Mesendoderm (in vitro differentiated cells): ENCODE measurements around the gene HDHD2.
A peak's percentile ranks its signal among the peaks of the same experiment; 100 is the strongest.
"Not testable (repeated sequence)": the region's sequence is repeated elsewhere in the genome, so short reads cannot be mapped to it uniquely, and the experiment has no call there.

Experiments used
- DNase-seq: peaks from one replicate; pipeline ENCODE4 v3.0.0; 2013
- H2AK5ac ChIP-seq: 2 replicates; pipeline ENCODE4 v1.6.1; 2013; ENCODE audit warnings: low read length, inconsistent platforms
- H2BK120ac ChIP-seq: 2 replicates; pipeline ENCODE4 v1.6.1; 2013; ENCODE audit warnings: low read depth, mild to moderate bottlenecking, low read length, moderate library complexity, mixed read lengths
- H2BK15ac ChIP-seq: replicated peaks from 2 replicates; pipeline ENCODE4 v1.6.1; 2013; ENCODE audit warnings: low read depth, mild to moderate bottlenecking, moderate library complexity
- H2BK5ac ChIP-seq: 2 replicates; pipeline ENCODE4 v1.6.1; 2013; ENCODE audit warnings: low read length, inconsistent platforms
- H3K18ac ChIP-seq: 2 replicates; pipeline ENCODE4 v1.6.1; 2013; ENCODE audit warnings: mild to moderate bottlenecking, low read length, mixed read lengths
- H3K23ac ChIP-seq: one replicate; pipeline ENCODE4 v1.6.1; 2013; ENCODE audit warnings: low read length
- H3K27ac ChIP-seq: 2 replicates; pipeline ENCODE4 v1.5.1; 2013; ENCODE audit warnings: low read depth, mild to moderate bottlenecking, inconsistent platforms, low read length, moderate library complexity
- H3K27me3 ChIP-seq: 2 replicates; pipeline ENCODE4 v1.6.1; 2013; ENCODE audit warnings: low read length, control low read depth, mild to moderate bottlenecking, inconsistent platforms; ENCODE audit not compliant: insufficient read depth, poor library complexity
- H3K36me3 ChIP-seq: 2 replicates; pipeline ENCODE4 v1.6.1; 2013; ENCODE audit warnings: low read length, inconsistent platforms; ENCODE audit not compliant: control insufficient read depth, insufficient read depth
- H3K4ac ChIP-seq: one replicate; pipeline ENCODE4 v1.6.1; 2013; ENCODE audit warnings: low read depth, mild to moderate bottlenecking, low read length, moderate library complexity
- H3K4me1 ChIP-seq: 2 replicates; pipeline ENCODE4 v1.6.1; 2013; ENCODE audit warnings: low read depth, low read length, inconsistent platforms; ENCODE audit not compliant: control insufficient read depth
- H3K4me2 ChIP-seq: 2 replicates; pipeline ENCODE4 v1.6.1; 2013; ENCODE audit warnings: low read length
- H3K4me3 ChIP-seq: 2 replicates; pipeline ENCODE4 v1.5.1; 2013; ENCODE audit warnings: mild to moderate bottlenecking, low read length
- H3K56ac ChIP-seq: one replicate; pipeline ENCODE4 v1.6.1; 2013; ENCODE audit warnings: low read length
- H3K79me1 ChIP-seq: 2 replicates; pipeline ENCODE4 v1.6.1; 2013; ENCODE audit warnings: low read length, inconsistent platforms
- H3K79me2 ChIP-seq: 2 replicates; pipeline ENCODE4 v1.6.1; 2013; ENCODE audit warnings: mild to moderate bottlenecking, low read length; ENCODE audit not compliant: control insufficient read depth, insufficient read depth
- H3K9ac ChIP-seq: 2 replicates; pipeline ENCODE4 v1.6.1; 2013; ENCODE audit warnings: low read length, inconsistent platforms
- H4K5ac ChIP-seq: one replicate; pipeline ENCODE4 v1.6.1; 2013; ENCODE audit warnings: low read length
- H4K8ac ChIP-seq: one replicate; pipeline ENCODE4 v1.6.1; 2013; ENCODE audit warnings: low read depth, mild to moderate bottlenecking, control low read depth, low read length, moderate library complexity
- WGBS: extraction: QIAGEN DNeasy Blood & Tissue Kit; methylation state at CpG from one replicate; pipeline ENCODE4 v1.1.7; 2013; ENCODE audit warnings: low lambda C conversion rate, missing lambda C conversion rate; ENCODE audit not compliant: insufficient coverage; ENCODE audit errors: extremely low coverage; 5-methylcytosine and 5-hydroxymethylcytosine counted together

The HDHD2 gene

DNA sequence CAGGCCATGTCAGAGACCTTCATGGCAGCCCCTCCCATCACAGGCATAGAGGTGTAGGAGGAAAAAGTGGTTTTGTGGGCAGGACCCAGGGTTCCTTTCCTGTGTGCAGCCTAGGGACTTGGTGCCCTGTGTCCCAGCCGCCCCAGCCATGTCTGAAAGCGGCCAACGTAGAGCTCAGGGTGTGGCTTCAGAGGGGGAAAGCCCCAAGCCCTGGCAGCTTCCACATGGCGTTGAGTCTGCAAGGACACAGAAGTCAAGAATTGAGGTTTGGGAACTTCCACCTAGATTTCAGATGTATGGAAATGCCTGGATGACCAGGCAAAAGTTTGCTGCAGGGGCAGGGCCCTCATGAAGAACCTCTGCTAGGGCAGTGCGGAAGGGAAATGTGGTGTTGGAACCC lies 31.9 kb upstream of the HDHD2 start:
- not testable (repeated sequence) for H3K27me3 ChIP-seq, DNase-seq, H2BK15ac ChIP-seq, H3K79me2 ChIP-seq, H3K9ac ChIP-seq, H3K4ac ChIP-seq, H3K4me3 ChIP-seq, H2BK5ac ChIP-seq, H3K27ac ChIP-seq, H2AK5ac ChIP-seq, H3K79me1 ChIP-seq, H3K23ac ChIP-seq, H3K18ac ChIP-seq, H3K4me1 ChIP-seq, H3K56ac ChIP-seq, H4K5ac ChIP-seq, H3K4me2 ChIP-seq, H4K8ac ChIP-seq, H2BK120ac ChIP-seq, H3K36me3 ChIP-seq
- no CpG with 5 or more reads among the region's 5 CpGs for WGBS

GRCh38 chr18:47180765-47181164 lies 30.5 kb upstream of the HDHD2 start:
- Histone ChIP-seq H3K23ac (no peak overlapping the region), H3K4me1 (no peaks in the 10 kb centered on the region), H3K4ac (no peak overlapping the region), H2BK120ac (no peak overlapping the region), H3K27me3 (no peaks in the 10 kb centered on the region), H3K27ac (no peak overlapping the region), H2BK15ac (no peak overlapping the region), H3K36me3 (no peaks in the 10 kb centered on the region), H3K18ac (no peak overlapping the region), H4K8ac (no peak overlapping the region), H3K4me2 (no peak overlapping the region), H3K9ac (no peak overlapping the region), H3K4me3 (no peak overlapping the region), H2AK5ac (no peak overlapping the region), H3K56ac (no peak overlapping the region), H4K5ac (no peak overlapping the region), H2BK5ac (no peak overlapping the region), H3K79me2 (no peaks in the 10 kb centered on the region), H3K79me1 (no peaks in the 10 kb centered on the region)
- no peak for DNase-seq
- no CpG with 5 or more reads among the region's 3 CpGs for WGBS

- Histone ChIP-seq H3K79me1 (peaks cover 4% of the 10 kb centered on the region), H3K36me3 (no peaks in the 10 kb centered on the region), H3K27me3 (no peaks in the 10 kb centered on the region), H3K56ac (no peak overlapping the region), H3K4me3 (no peak overlapping the region), H2BK5ac (no peak overlapping the region), H3K23ac (no peak overlapping the region), H3K4me1 (peaks cover 2% of the 10 kb centered on the region), H4K8ac (no peak overlapping the region), H3K18ac (no peak overlapping the region), H3K4me2 (no peak overlapping the region), H2AK5ac (no peak overlapping the region), H2BK120ac (no peak overlapping the region), H3K79me2 (peaks cover 7% of the 10 kb centered on the region), H3K27ac (no peak overlapping the region), H4K5ac (no peak overlapping the region), H3K4ac (no peak overlapping the region), H3K9ac (no peak overlapping the region), H2BK15ac (no peak overlapping the region)
- no CpG with 5 or more reads among the region's 4 CpGs for WGBS
- DNase-seq = no peak
Observed at GRCh38 chr18:47179520-47179919, 29.2 kb upstream of the HDHD2 start.

- Histone ChIP-seq H3K4me3 (peak within 1 kb of the TSS; percentile 50), H3K23ac (no peak within 1 kb of the TSS)
- no CpG with 5 or more reads among the region's 48 CpGs for WGBS
Observed at GRCh38 chr18:47175898-47176575, 25.7 kb upstream of the HDHD2 start, which contains the start of gene IER3IP1. TSS of gene IER3IP1 (minus strand) at chr18:47176364. CDS start at chr18:47176277, 87 bp downstream.

GRCh38 chr18:47175283-47175897 lies 25.1 kb upstream of the HDHD2 start:
- no peak for DNase-seq
- H3K4me1 ChIP-seq = peaks cover 3% of the 10 kb centered on the region
- peak overlapping the region; percentile 50 for H3K4me3 ChIP-seq
- H3K79me2 ChIP-seq = peaks cover 25% of the 10 kb centered on the region
- H4K5ac ChIP-seq = no peak overlapping the region
- H4K8ac ChIP-seq = no peak overlapping the region
- peaks cover 16% of the 10 kb centered on the region for H3K79me1 ChIP-seq
- peak overlapping the region; percentile 91 for H3K56ac ChIP-seq
- H2BK15ac ChIP-seq = no peak overlapping the region
- peak overlapping the region; percentile 39 for H3K27ac ChIP-seq
- no peaks in the 10 kb centered on the region for H3K36me3 ChIP-seq
- peak overlapping the region; percentile 77 for H3K9ac ChIP-seq
- no peaks in the 10 kb centered on the region for H3K27me3 ChIP-seq
- H3K23ac ChIP-seq = no peak overlapping the region
- WGBS = no CpG with 5 or more reads among the region's 24 CpGs
- H3K18ac ChIP-seq = peak overlapping the region; percentile 41
- H3K4ac ChIP-seq = peak overlapping the region; percentile 88
- H2AK5ac ChIP-seq = no peak overlapping the region
- H2BK120ac ChIP-seq = no peak overlapping the region
- no peak overlapping the region for H2BK5ac ChIP-seq
- H3K4me2 ChIP-seq = peak overlapping the region; percentile 58

More at GRCh38 chr18:47175898-47176575, 25.7 kb upstream of the HDHD2 start, which contains the start of gene IER3IP1:
- peaks cover 25% of the 10 kb centered on the region for H3K79me2 ChIP-seq
- peak within 1 kb of the TSS; percentile 88 for H3K4ac ChIP-seq
- H3K4me2 ChIP-seq = peak within 1 kb of the TSS; percentile 58
- H2BK15ac ChIP-seq = no peak within 1 kb of the TSS
- H2BK5ac ChIP-seq = no peak within 1 kb of the TSS
- peak; percentile 94 for DNase-seq
- H3K27me3 ChIP-seq = no peaks in the 10 kb centered on the region
- H3K4me1 ChIP-seq = peaks cover 3% of the 10 kb centered on the region
- H3K27ac ChIP-seq = peak within 1 kb of the TSS; percentile 39
- no peak within 1 kb of the TSS for H4K5ac ChIP-seq
- H3K36me3 ChIP-seq = no peaks in the 10 kb centered on the region
- peaks cover 16% of the 10 kb centered on the region for H3K79me1 ChIP-seq
- H2BK120ac ChIP-seq = no peak within 1 kb of the TSS
- peak within 1 kb of the TSS; percentile 41 for H3K18ac ChIP-seq
- H3K9ac ChIP-seq = peak within 1 kb of the TSS; percentile 77
- H4K8ac ChIP-seq = no peak within 1 kb of the TSS
- no peak within 1 kb of the TSS for H2AK5ac ChIP-seq
- H3K56ac ChIP-seq = peak within 1 kb of the TSS; percentile 91
